ENCODE measurements around the gene GTF2IRD1. TPM values are rescaled to one million over a fixed set of nuclear protein-coding genes. Genes with fewer than 3 reads are reported as not detected.

GTF2IRD1 gene
- polyA plus RNA-seq, 3 donors: not detected

GRCh38 chr7:74493295-74493694, 39.6 kb downstream of the GTF2IRD1 start:
- Histone ChIP-seq H2AFZ (ENCODE audit: insufficient read depth, low read depth, low read length, poor library complexity, severe bottlenecking) (no peak overlapping the region), H3K27me3 (ENCODE audit: control insufficient read depth in 2 of 2, insufficient read depth in 2 of 2, low read length in 2 of 2) (no peaks in the 10 kb centered on the region), H3K4me2 (replicated peaks; ENCODE audit: extremely low read depth, low read length, poor library complexity, severe bottlenecking) (no peak overlapping the region), H3K79me2 (ENCODE audit: insufficient read depth, low read length) (no peaks in the 10 kb centered on the region), H3K36me3 (replicated peaks in 1 of 2; ENCODE audit: control insufficient read depth in 1 of 2, insufficient read depth in 2 of 2, low read length in 2 of 2) (no peaks in the 10 kb centered on the region), H3K4me1 (ENCODE audit: control insufficient read depth in 1 of 2, insufficient read depth in 2 of 2, low read length in 2 of 2) (no peaks in the 10 kb centered on the region), H3K9ac (ENCODE audit: insufficient read depth, low read length, poor library complexity, severe bottlenecking) (no peak overlapping the region), H3K9me3 (replicated peaks in 1 of 2; ENCODE audit: control insufficient read depth in 1 of 2, insufficient read depth in 1 of 2, low read length in 2 of 2) (no peaks in the 10 kb centered on the region), H3K4me3 (replicated peaks in 1 of 3; ENCODE audit: low read depth in 2 of 3, low read length in 3 of 3) (no peak overlapping the region), H4K20me1 (ENCODE audit: insufficient read depth, low read length) (no peaks in the 10 kb centered on the region), H3K27ac (ENCODE audit: low read depth in 1 of 2, low read length in 2 of 2) (no peak overlapping the region)
- no peak for TF ChIP-seq CTCF (IDR thresholded peaks at IDR 0.05)
- DNase-seq: no peak
- H3K27me3 Mint-ChIP-seq (ENCODE audit: low read depth in 3 of 3): peaks cover 2% of the 10 kb centered on the region in 3 donors
- no peak overlapping the region for H3K4me3 Mint-ChIP-seq
- intact Hi-C loops (cut with micrococcal nuclease): loop anchor here in 1 of 2 donors (5.0 kb wide), 1 partner anchor 41 kb away; the partner anchor contains the start of gene GTF2IRD1
- no peak overlapping the region for H3K27ac Mint-ChIP-seq
- 94% methylated on average over 2 of the region's 6 CpGs for WGBS (ENCODE audit: insufficient coverage)
- H3K9me3 Mint-ChIP-seq: peaks cover 0 to 7% (median 3%) of the 10 kb centered on the region in 7 donors
- H3K36me3 Mint-ChIP-seq: no peaks in the 10 kb centered on the region
- no peaks in the 10 kb centered on the region for H3K4me1 Mint-ChIP-seq

GRCh38 chr7:74494076-74494548, 40.4 kb downstream of the GTF2IRD1 start:
- Histone ChIP-seq H3K79me2 (ENCODE audit: insufficient read depth, low read length) (no peaks in the 10 kb centered on the region), H3K36me3 (replicated peaks in 1 of 2; ENCODE audit: control insufficient read depth in 1 of 2, insufficient read depth in 2 of 2, low read length in 2 of 2) (no peaks in the 10 kb centered on the region), H4K20me1 (ENCODE audit: insufficient read depth, low read length) (no peaks in the 10 kb centered on the region), H3K9ac (ENCODE audit: insufficient read depth, low read length, poor library complexity, severe bottlenecking) (no peak overlapping the region), H3K4me3 (replicated peaks in 1 of 3; ENCODE audit: low read depth in 2 of 3, low read length in 3 of 3) (no peak overlapping the region), H3K27me3 (ENCODE audit: control insufficient read depth in 2 of 2, insufficient read depth in 2 of 2, low read length in 2 of 2) (no peaks in the 10 kb centered on the region), H3K4me1 (ENCODE audit: control insufficient read depth in 1 of 2, insufficient read depth in 2 of 2, low read length in 2 of 2) (no peaks in the 10 kb centered on the region), H3K4me2 (replicated peaks; ENCODE audit: extremely low read depth, low read length, poor library complexity, severe bottlenecking) (no peak overlapping the region), H3K27ac (ENCODE audit: low read depth in 1 of 2, low read length in 2 of 2) (no peak overlapping the region), H3K9me3 (replicated peaks in 1 of 2; ENCODE audit: control insufficient read depth in 1 of 2, insufficient read depth in 1 of 2, low read length in 2 of 2) (no peaks in the 10 kb centered on the region), H2AFZ (ENCODE audit: insufficient read depth, low read depth, low read length, poor library complexity, severe bottlenecking) (no peak overlapping the region)
- WGBS (ENCODE audit: insufficient coverage): 96% methylated on average over 10 of the region's 14 CpGs
- Mint-ChIP-seq H3K27ac (no peak overlapping the region), H3K36me3 (no peaks in the 10 kb centered on the region), H3K4me1 (no peaks in the 10 kb centered on the region), H3K9me3 (peaks cover 0 to 7% (median 3%) of the 10 kb centered on the region in 7 donors), H3K27me3 (ENCODE audit: low read depth in 3 of 3) (peaks cover 0 to 2% (median 2%) of the 10 kb centered on the region in 3 donors), H3K4me3 (no peak overlapping the region)
- intact Hi-C loops (cut with micrococcal nuclease): loop anchor here in 1 of 2 donors (5.0 kb wide), 1 partner anchor 42 kb away; the partner anchor contains the start of gene GTF2IRD1
- TF ChIP-seq CTCF (IDR thresholded peaks at IDR 0.05): no peak
- DNase-seq: no peak

All from CD14-positive monocyte (primary cell).